G401 (cell line): ENCODE data around the gene SPTBN2. TPM values are rescaled to one million over a fixed set of nuclear protein-coding genes. Genes with fewer than 3 reads are reported as not detected.
"Not testable (repeated sequence)": the region's sequence is repeated elsewhere in the genome, so short reads cannot be mapped to it uniquely, and the experiment has no call there.

Experiments used
- DNase-seq: peaks from one replicate; pipeline ENCODE4 v3.0.0-alpha.2; 2015; ENCODE audit warnings: low spot score
- in situ Hi-C: cut with HindIII; loops from 2 replicates; pipeline ENCODE4 v1.10.0; 2016; ENCODE audit warnings: low sequenced_read_pairs, mixed read lengths
- total RNA-seq: library from RNA; depleted of rRNA; stranded (reverse); fragments of >200 nt; shearing (Covaris generic); gene quantifications from 2 replicates; pipeline ENCODE4 v1.2.3, GENCODE V29; 2014; rRNA removed

SPTBN2 gene
- total RNA-seq, 1 experiment from 2014 or later: 102 TPM

DNA sequence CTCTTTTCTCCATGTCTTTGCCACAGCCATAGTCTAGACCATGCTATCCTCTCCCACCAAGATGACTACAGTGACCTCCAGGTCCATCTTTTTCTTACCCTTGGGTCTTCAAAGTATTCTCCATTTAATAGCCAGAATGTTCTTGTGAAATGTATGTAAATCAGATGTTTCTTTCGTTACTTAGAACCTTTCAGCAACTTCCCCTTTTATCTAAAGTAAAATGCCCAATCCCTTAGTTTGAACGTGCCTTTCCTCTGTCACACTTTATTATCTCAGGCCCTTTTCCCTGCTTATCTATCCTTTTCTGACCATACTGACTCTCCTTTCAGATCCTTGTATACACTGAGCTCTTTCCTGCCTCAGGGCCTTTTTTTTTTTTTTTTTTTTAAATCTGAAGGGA lies 69.3 kb downstream of the SPTBN2 start:
- DNase-seq: no peak
- in situ Hi-C loops: no loop called here

DNA sequence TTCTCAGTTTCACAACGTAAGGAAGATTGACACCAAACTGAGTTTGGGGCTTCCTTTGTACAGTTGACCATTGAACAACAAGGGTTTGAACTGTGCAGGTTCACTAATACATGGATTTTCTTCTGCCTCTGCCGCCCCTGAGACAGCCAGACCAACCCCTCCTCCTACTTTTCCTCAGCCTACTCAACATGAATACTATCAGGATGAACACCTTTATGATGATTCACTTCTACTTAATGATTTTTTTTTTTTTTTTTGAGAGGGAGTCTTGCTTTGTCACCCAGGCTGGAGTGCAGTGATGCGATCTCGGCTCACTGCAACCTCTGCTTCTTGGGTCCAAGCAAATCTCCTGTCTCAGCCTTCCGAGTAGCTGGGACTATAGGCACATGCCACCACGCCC lies 75.9 kb downstream of the SPTBN2 start:
- in situ Hi-C loops: no loop called here
- no peak for DNase-seq

DNA sequence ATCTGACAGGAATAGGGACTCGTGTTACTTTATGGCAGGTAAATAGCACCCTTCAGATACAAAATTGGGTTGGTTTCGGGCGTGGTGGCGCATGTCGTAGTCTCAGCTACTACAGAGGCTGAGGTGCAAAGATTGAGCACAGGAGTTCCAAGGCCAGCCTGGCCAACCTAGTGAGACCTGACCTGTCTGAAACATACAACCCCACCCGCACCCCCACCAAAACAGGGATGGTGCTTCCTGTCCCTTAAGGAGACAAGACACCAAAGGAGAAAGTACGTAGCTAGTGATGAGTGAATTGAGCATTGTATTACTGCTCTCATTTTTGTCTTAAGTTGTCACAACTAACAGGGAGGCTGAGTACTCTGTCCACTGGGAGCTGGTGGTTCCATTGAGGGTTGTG lies 76.4 kb downstream of the SPTBN2 start:
- in situ Hi-C loops: no loop called here
- no peak for DNase-seq

DNA sequence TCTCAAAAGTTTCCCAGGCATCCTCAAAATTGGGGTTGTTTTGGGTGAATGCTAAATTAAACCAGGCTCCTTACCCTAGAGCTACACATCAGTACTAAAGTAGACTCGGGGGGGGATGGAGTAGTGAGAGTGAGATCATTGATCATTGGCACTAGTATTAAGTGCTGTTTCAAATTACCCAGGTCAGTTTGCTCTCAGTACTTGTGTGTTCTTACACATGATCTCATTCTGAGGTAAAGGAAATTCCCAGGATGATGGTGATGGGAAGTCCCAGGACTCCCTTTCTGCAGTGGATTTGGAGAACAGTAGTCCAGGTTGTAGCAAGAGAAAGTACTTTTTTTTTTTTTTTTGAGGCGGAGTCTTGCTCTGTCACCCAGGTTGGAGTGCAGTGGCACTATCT lies 78.0 kb downstream of the SPTBN2 start:
- no peak for DNase-seq
- in situ Hi-C loops: no loop called here

DNA sequence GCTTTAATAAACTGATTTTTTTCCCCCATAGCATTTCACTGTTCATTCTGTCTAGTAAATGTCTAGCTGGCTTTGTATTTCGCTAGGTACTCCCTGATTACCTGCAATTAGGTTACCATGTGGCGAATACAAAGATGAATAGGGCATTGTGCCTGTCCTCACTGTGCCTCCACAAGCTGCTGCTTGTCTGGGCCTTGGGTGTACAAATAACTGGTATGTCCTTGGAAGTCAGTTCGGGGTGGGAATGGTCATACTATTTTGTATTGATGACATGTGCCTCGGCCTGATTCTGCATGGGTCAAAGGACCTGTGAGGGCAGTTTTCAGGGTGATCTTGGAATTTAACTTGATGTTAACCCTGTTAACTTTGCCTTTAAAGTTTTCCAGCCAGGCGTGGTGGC lies 79.1 kb downstream of the SPTBN2 start:
- DNase-seq: no peak
- in situ Hi-C loops: no loop called here

DNA sequence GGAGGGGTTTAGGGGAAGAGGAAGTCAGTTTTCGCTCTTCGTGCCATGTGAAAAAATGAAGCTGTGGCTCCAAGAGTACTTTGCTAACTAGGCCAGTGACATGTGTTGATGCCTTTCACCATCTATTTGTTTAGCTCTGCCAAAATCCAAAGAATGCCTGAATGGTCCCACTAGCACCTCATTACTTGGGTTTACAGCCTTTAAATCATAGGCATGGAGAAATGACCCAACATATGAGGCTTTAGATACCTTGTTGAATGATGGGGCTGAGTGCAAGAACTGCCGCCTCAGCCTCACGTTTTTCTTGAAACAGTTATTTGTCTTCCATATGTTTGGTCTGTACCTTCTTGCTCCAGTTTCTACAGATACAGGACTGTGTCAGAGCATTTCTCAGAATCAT lies 82.2 kb downstream of the SPTBN2 start:
- no peak for DNase-seq
- in situ Hi-C loops: no loop called here

DNA sequence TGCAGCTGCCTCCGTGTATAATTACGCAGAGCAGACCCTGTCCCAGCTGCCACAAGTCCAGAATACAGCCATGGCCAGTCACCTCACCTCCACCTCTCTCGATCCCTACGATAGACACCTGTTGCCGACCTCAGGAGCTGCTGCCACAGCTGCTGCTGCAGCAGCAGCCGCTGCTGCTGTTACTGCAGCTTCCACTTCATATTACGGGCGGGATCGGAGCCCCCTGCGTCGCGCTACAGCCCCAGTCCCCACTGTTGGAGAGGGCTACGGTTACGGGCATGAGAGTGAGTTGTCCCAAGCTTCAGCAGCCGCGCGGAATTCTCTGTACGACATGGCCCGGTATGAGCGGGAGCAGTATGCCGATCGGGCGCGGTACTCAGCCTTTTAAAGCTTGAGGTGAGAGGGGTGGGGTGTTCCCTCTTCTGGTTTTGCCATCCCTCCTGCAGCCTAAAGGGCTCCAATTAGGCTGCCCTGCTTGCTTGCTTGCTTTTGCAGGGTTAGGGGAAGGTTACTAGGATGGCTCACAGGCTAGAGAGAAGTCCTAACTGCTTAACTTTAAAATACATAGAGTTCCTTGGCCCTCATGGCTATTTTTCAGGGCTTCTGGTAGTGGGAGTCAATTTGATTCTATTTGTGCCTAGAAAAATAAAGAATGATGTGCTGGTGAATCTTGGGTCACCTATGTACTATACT lies 85.1 kb downstream of the SPTBN2 start:
- DNase-seq: no peak
- in situ Hi-C loops: no loop called here

DNA sequence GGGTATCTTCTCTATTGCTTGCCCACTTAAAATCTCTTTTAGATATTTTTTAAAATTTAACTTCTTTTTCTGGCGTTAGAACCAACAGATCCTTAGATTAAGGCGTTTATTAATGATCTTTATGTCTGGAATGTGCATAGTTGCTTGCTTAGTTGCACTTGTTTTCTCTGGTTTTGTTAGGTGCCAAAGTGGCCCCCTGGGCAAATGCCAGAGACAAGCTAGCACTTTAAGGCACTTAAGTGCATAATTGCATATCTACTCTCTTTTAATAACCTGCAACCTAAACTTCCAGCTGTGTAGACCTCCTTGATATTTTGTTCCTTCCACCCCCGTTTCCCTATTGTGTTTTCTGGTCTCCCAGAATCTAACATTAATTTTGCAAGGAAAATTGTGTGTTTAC lies 87.2 kb downstream of the SPTBN2 start:
- in situ Hi-C loops: no loop called here
- no peak for DNase-seq

DNA sequence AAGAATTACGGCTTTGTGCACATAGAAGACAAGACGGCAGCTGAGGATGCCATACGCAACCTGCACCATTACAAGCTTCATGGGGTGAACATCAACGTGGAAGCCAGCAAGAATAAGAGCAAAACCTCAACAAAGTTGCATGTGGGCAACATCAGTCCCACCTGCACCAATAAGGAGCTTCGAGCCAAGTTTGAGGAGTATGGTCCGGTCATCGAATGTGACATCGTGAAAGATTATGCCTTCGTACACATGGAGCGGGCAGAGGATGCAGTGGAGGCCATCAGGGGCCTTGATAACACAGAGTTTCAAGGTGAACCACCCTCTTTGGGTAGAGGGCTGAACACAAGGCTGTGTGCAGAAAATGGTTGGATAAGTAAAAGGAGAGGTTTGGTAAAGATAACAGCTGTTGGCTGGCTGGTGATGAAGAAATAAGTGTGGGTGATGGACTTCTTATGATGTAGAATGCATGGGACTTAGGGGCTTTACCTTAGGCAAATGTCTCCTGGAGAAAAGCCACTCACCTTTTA lies 89.1 kb downstream of the SPTBN2 start:
- DNase-seq, in situ Hi-C loops: not testable (repeated sequence)

DNA sequence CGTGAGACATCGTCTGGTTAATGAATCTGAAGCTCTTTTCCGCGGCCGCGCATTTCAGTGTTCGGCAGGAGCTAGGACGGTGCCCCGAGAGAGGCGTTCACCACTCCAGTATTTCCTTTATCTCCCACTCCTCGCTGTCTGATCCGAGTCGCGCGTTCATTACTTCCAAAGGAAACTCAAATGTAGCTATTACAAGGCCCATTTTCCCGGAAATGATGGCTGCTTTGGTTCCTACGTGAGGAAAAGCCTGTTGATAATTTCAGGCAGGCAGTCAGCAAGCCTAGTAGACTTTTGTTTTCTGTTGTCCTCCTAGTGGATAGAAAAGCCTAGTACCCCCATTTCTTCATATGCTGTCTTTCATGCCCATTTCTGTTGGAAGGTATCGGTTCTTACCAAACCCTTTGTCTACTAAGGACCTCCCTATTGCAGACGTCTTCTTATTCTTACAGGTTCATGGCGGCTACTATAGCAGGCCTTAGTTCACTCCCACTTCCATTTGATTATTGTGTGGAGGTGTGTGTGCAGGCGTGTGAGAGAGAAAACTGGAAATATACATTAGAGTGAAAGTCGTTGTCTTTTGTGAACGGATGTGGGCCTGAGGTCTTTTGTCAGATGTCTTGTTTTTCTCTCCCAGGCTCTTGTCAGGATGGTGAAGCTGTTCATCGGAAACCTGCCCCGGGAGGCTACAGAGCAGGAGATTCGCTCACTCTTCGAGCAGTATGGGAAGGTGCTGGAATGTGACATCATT lies 89.8 kb downstream of the SPTBN2 start:
- in situ Hi-C loops: no loop called here
- peak; percentile 55 for DNase-seq

DNA sequence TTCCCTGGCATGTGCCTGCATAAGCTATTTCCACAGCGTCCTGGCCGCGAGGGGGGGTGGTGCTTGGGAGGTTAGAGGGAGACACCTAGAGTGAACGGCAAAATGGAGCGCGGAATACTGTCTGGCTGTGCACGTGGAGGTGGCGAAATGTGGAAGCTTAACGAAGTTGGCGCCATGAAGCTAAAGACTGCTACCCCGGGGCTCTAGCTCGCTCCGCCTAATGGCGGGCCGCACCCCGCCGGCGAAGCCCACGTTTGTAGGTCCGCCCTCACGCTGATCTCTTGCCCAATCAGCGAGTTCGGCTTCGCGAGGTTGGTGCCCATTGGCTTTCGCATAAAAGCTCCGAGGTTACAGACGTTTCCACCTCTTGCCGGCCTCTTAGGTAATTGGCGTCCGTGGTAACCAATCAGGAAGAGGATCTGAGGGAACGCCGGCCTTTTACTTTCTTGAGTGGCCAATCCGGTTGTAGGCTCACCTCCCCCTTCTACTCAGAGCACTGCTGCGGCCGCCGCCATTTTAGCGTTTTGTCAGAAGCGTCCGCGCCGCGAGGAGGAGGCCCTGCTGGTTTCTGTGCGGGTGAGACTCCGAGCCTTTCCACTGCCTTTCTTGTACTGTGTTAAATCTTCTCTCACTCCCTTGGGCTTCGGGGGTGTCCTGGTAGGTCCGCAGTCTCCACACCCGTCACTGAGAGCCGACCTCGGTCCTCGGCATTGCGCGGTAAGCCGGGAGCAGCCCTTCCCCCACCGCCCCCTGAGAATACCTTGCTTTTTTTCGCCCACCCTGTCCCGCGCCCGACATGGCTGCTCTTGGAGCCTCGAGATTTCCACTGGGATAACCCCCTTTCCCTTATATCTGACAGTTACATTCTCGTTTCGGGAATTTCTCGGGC lies 90.6 kb downstream of the SPTBN2 start, which contains the start of gene RBM4:
Gene RBM4 (plus strand): TSS at position 527 of the 889 bp plus-strand sequence. CDS start 1,009 bp downstream, outside the sequence.
- in situ Hi-C loops: no loop called here
- DNase-seq: peak; percentile 100

DNA sequence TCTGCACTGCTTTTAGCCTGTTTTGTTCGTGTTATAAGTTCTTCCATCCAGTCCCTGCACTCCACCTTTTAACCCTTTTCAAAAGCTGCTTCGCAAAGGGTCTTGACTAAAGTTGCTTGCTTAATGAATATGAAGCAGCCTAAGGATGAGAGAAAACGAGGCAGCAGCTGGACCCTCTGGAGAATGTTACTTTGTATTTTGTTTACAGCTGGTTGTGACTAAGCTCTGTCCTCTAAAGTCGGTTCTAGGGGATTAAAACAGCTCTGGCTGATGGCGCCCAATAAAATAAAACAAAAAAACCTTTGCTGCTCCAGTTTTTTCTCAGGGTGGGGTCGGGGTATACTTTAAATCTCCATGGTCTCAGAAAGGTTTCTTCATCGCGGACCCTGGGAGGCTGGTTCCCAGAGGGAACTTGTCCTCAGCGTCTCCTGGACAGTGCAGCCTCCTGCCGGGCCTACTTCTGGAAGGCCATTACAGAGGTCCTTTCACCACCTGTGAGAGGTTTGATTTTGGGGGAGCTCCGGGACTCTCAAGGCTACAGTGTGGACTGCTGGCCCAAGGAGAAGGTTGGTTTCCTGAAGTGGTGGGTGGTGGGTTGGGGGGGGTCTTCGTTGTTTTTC lies 91.3 kb downstream of the SPTBN2 start:
- DNase-seq: peak; percentile 48
- in situ Hi-C loops: no loop called here

DNA sequence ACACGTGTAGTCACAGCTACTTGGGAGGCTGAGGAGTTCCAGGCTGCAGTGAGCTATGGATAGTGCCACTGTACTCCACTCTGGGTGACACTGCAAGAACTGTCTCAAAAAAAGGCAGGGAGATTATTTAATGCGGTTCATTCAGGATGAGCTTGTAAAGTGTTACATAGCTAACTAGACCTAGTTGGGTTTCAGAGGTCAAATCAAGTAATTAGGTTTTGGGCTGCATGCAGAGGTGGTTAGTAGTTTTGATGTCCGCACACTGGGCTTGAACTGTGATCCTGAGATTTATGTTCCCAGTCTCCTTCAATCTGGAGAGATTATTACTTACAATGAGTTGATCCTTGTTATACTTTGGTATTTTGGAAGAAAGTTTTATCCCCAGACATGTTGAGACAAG lies 92.6 kb downstream of the SPTBN2 start:
- DNase-seq: peak; percentile 33
- in situ Hi-C loops: no loop called here

Other genes starting within 250 kb of the SPTBN2 start
- 140 and 160 TPM in 2 replicates for gene DPP3, start 248.8 kb downstream of the SPTBN2 start, total RNA-seq
- gene BBS1, start 218.6 kb downstream of the SPTBN2 start, total RNA-seq: 42.5 and 55.8 TPM in 2 replicates
- gene ZDHHC24, start 183.2 kb downstream of the SPTBN2 start, total RNA-seq: 35.3 and 36.0 TPM in 2 replicates
- gene ACTN3, start 182.3 kb downstream of the SPTBN2 start, total RNA-seq: 32.1 and 42.0 TPM in 2 replicates
- gene CTSF, start 160.6 kb downstream of the SPTBN2 start, total RNA-seq: 518 and 594 TPM in 2 replicates
- 0.07 and 0.37 TPM in 2 replicates for gene CCDC87, start 136.2 kb downstream of the SPTBN2 start, total RNA-seq
- 181 and 230 TPM in 2 replicates for gene CCS, start 136.0 kb downstream of the SPTBN2 start, total RNA-seq
- gene RBM14, start 112.6 kb downstream of the SPTBN2 start, total RNA-seq: 47.7 and 68.8 TPM in 2 replicates
- 513 and 534 TPM in 2 replicates for gene RBM4, start 90.5 kb downstream of the SPTBN2 start, total RNA-seq
- gene RBM4B, start 51.3 kb downstream of the SPTBN2 start, total RNA-seq: 4.1 and 13.0 TPM in 2 replicates
- 32.7 and 40.2 TPM in 2 replicates for gene RCE1, start 114.2 kb upstream of the SPTBN2 start, total RNA-seq
- gene LRFN4, start 127.8 kb upstream of the SPTBN2 start, total RNA-seq: 48.4 and 67.5 TPM in 2 replicates
- gene PC, start 229.2 kb upstream of the SPTBN2 start, total RNA-seq: 31.1 and 93.9 TPM in 2 replicates
- not detected in 2 replicates for gene C11orf86, start 246.1 kb upstream of the SPTBN2 start, total RNA-seq